IgD-negative memory B cell (primary cell): ENCODE results near the gene PREB. TPM values are rescaled to one million over a fixed set of nuclear protein-coding genes. Genes with fewer than 3 reads are reported as not detected.

Experiments used
- H3K27ac Mint-ChIP-seq, 3 donors: one replicate each; pipeline ENCODE4 v1.8.0; 2020 to 2022; ENCODE audit warnings: mild to moderate bottlenecking in 3 of 3, mixed read lengths in 3 of 3, moderate library complexity in 1 of 3
- H3K27me3 Mint-ChIP-seq: one replicate; pipeline ENCODE4 v1.8.0; 2021; ENCODE audit warnings: mixed read lengths
- H3K36me3 Mint-ChIP-seq: one replicate; pipeline ENCODE4 v1.8.0; 2020; ENCODE audit warnings: mild to moderate bottlenecking, mixed read lengths
- H3K4me1 Mint-ChIP-seq, 3 donors: one replicate each; pipeline ENCODE4 v1.8.0; 2020 to 2022; ENCODE audit warnings: mixed read lengths in 3 of 3, mild to moderate bottlenecking in 1 of 3
- H3K4me3 Mint-ChIP-seq, 4 donors: one replicate each; pipeline ENCODE4 v1.8.0; 2020 to 2022; ENCODE audit warnings: mild to moderate bottlenecking in 4 of 4, mixed read lengths in 4 of 4, moderate library complexity in 3 of 4
- H3K9me3 Mint-ChIP-seq, 3 donors: one replicate each; pipeline ENCODE4 v1.8.0; 2020 to 2021; ENCODE audit warnings: mixed read lengths in 3 of 3, mild to moderate bottlenecking in 1 of 3
- polyA plus RNA-seq: library from polyadenylated mRNA; unstranded; fragments of 300-500 nt; fragmentation: Illumina TruSeq; gene quantifications from one replicate; pipeline ENCODE4 v1.2.3, GENCODE V29; 2021

PREB gene
- polyA plus RNA-seq, 1 donor from 2014 or later, result 62.2 TPM

GRCh38 chr2:27143285-27143684, 8.8 kb upstream of the PREB start:
- Mint-ChIP-seq H3K36me3 (no peaks in the 10 kb centered on the region), H3K4me1 (peaks cover 0 to 1% (median 0%) of the 10 kb centered on the region in 3 donors), H3K4me3 (no peak overlapping the region), H3K9me3 (no peaks in the 10 kb centered on the region), H3K27ac (no peak overlapping the region), H3K27me3 (peaks cover 3% of the 10 kb centered on the region)

DNA sequence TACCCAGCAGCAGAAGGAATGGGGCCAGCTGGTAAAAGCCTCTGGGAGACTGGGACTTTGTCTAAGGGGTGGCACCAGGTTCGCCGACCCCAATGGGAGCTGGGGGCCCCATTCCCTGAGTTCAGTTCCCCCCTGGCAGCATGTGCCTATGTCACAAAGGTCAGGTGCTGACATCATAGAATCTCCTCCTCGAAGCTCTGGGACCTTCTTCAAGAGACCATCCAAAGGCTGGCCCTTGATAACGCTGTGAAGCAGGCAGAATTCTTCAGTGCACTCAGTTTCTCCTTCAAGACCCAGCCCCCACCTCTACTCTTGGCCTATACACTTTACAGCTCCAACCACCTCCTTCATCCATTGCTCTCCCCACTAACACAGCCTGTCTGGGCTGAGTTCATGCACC, 4.9 kb upstream of the PREB start, which contains the start of gene PRR30:
TSS of gene PRR30 (minus strand) at position 101 of the 400 bp plus-strand sequence. CDS start 1,081 bp downstream, outside the sequence.
- peak within 1 kb of the TSS in 1 of 3 donors; percentile 53 for H3K27ac Mint-ChIP-seq
- no peaks in the 10 kb centered on the region for H3K36me3 Mint-ChIP-seq
- peaks cover 1% of the 10 kb centered on the region for H3K27me3 Mint-ChIP-seq
- peak within 1 kb of the TSS in 2 of 4 donors; percentile 25 to 53 for H3K4me3 Mint-ChIP-seq
- peaks cover 2 to 4% (median 3%) of the 10 kb centered on the region in 3 donors for H3K4me1 Mint-ChIP-seq
- H3K9me3 Mint-ChIP-seq, result no peaks in the 10 kb centered on the region

- peak overlapping the region in 1 of 4 donors; percentile 53 for H3K4me3 Mint-ChIP-seq
- H3K36me3 Mint-ChIP-seq, result peaks cover 2% of the 10 kb centered on the region
- peaks cover 1% of the 10 kb centered on the region for H3K27me3 Mint-ChIP-seq
- H3K9me3 Mint-ChIP-seq, result no peaks in the 10 kb centered on the region
- H3K27ac Mint-ChIP-seq, result peak overlapping the region in 1 of 3 donors; percentile 41
- H3K4me1 Mint-ChIP-seq, result peaks cover 6 to 13% (median 11%) of the 10 kb centered on the region in 3 donors
These were observed 3.7 kb upstream of the PREB start for GRCh38 chr2:27138111-27138510.

DNA sequence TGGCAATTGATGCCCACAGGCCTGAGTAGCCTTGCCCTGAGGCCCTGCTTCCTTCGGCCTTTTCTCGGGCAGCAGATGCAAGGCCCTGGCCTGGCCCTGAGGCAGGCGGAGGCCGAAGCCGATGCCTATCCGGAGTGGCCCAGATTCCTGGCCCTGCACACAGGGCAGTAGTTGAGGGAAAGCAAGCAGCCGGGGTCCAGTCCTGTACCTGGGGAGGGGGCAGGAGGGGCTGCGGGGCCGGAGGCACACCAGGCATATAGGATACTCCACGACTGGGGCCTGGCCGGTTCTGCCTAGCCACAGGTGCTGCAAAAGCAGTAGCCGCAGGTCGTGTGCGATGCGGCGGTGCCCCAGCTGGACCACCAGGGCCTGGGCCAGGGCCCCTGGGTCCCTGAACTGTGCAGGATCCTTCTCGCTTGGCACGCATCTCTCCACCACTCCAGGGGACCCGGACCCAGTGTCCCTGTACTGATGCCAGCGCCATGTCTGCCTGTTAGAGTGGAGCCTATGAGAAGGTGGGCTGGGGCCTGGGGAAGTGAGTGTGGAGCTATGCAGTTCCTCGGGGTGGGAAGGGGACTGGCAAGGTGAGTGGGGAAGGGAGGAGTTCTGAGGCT, 3.0 kb upstream of the PREB start:
- H3K9me3 Mint-ChIP-seq, result no peaks in the 10 kb centered on the region
- H3K4me3 Mint-ChIP-seq, result no peak overlapping the region
- peaks cover 1% of the 10 kb centered on the region for H3K27me3 Mint-ChIP-seq
- peaks cover 2% of the 10 kb centered on the region for H3K36me3 Mint-ChIP-seq
- peaks cover 10 to 16% (median 14%) of the 10 kb centered on the region in 3 donors for H3K4me1 Mint-ChIP-seq
- no peak overlapping the region for H3K27ac Mint-ChIP-seq

GRCh38 chr2:27136751-27137150, 2.3 kb upstream of the PREB start:
- Mint-ChIP-seq H3K36me3 (peaks cover 2% of the 10 kb centered on the region), H3K27ac (peak overlapping the region in 2 of 3 donors; percentile 50 to 57), H3K27me3 (peaks cover 1% of the 10 kb centered on the region), H3K9me3 (no peaks in the 10 kb centered on the region), H3K4me3 (no peak overlapping the region), H3K4me1 (peaks cover 10 to 16% (median 14%) of the 10 kb centered on the region in 3 donors)

GRCh38 chr2:27135478-27135955, 1.1 kb upstream of the PREB start:
- H3K36me3 Mint-ChIP-seq, result peaks cover 2% of the 10 kb centered on the region
- peak overlapping the region in 2 of 3 donors; percentile 86 to 98 for H3K27ac Mint-ChIP-seq
- peaks cover 1% of the 10 kb centered on the region for H3K27me3 Mint-ChIP-seq
- peaks cover 10 to 16% (median 14%) of the 10 kb centered on the region in 3 donors for H3K4me1 Mint-ChIP-seq
- H3K4me3 Mint-ChIP-seq, result peak overlapping the region; percentile 63 to 92 (median 84)
- H3K9me3 Mint-ChIP-seq, result no peaks in the 10 kb centered on the region

GRCh38 chr2:27134781-27135477, 493 bp upstream of the PREB start:
- Mint-ChIP-seq H3K36me3 (peaks cover 2% of the 10 kb centered on the region), H3K4me3 (peak overlapping the region; percentile 90 to 98 (median 94)), H3K4me1 (peaks cover 10 to 18% (median 14%) of the 10 kb centered on the region in 3 donors), H3K9me3 (no peaks in the 10 kb centered on the region), H3K27ac (peak overlapping the region; percentile 86 to 99 (median 98)), H3K27me3 (peaks cover 1% of the 10 kb centered on the region)

DNA sequence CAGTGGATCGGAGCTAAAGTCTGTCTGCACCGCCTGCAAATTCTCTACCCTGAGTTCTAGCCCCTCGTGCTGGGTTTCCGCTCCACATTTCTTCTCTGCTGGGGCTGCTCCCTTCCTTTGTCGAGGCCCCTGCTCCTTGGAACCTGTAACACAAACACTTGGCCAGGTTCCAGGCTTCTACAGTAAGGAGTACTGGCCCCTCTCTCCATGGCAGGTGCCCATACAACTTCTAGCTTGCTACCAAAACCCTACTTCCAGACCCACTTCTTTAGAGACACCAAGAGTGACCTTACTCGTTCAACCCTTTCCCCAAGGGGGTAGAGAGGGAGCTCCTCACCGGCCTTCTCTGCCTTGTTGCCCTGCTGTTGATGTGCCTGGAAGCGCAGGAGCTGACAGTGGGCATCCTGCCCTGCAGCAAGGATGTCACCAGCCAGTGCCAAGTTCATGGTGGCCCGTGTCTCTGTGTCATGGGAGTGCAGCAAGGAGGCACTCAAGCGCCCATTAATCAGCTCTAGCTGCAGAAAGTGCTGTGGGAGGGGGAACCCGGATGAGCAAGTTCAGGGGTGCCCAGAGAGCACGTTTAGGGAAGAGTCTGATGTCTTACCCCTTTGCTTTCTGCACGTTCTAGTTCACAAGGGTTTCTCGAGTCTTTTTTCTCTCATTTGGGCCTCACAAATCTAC, 1.1 kb downstream of the PREB start:
- Mint-ChIP-seq H3K36me3 (peaks cover 2% of the 10 kb centered on the region), H3K4me1 (peaks cover 10 to 18% (median 14%) of the 10 kb centered on the region in 3 donors), H3K9me3 (no peaks in the 10 kb centered on the region), H3K4me3 (peak overlapping the region; percentile 90 to 98 (median 94)), H3K27ac (peak overlapping the region; percentile 86 to 99 (median 98)), H3K27me3 (peaks cover 1% of the 10 kb centered on the region)

DNA sequence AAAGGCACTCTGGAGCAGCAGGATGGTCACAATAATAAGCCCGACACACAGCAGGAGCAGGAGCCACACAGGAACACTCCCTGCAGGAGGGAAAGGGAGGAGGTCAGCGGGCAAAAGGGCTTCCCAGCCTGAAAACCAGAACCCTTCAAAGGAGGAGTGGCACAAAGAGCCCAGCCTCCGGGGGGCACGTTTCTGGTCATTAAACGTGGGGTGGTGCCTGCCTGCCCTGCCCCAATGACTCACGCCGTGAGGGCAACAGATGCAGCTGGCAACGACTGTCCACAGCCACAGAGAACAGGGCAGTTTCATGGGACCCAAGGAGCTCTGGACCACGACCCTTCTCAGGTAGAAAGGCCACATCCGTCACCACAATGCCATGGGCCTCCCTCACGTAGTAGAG, 3.0 kb downstream of the PREB start:
- peaks cover 2% of the 10 kb centered on the region for H3K36me3 Mint-ChIP-seq
- H3K27ac Mint-ChIP-seq, result no peak overlapping the region
- peaks cover 1% of the 10 kb centered on the region for H3K27me3 Mint-ChIP-seq
- peak overlapping the region in 1 of 4 donors; percentile 52 for H3K4me3 Mint-ChIP-seq
- no peaks in the 10 kb centered on the region for H3K9me3 Mint-ChIP-seq
- peaks cover 10 to 18% (median 15%) of the 10 kb centered on the region in 3 donors for H3K4me1 Mint-ChIP-seq

DNA sequence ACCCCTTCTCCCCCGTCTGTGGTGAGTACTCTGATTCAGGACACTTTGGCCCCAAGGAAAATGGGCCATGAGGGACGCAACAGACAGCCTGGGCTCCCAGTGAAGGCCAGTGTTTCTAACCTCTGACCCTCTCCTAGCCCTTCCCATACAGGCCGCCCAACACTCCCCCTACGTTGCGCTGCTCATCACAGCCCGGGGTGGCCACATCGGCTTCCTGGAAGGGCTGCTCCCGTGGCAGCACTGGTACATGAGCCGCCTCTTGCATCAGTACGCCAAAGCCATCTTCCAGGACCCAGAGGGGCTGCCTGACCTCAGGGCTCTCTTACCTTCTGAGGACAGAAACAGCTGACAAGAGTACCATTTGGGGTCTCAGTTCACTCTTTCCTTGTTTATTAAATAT, 4.0 kb downstream of the PREB start:
- Mint-ChIP-seq H3K27ac (peak overlapping the region in 1 of 3 donors; percentile 39), H3K9me3 (no peaks in the 10 kb centered on the region), H3K27me3 (peaks cover 1% of the 10 kb centered on the region), H3K4me1 (peaks cover 10 to 17% (median 17%) of the 10 kb centered on the region in 3 donors), H3K36me3 (peaks cover 2% of the 10 kb centered on the region), H3K4me3 (peak overlapping the region in 3 of 4 donors; percentile 43 to 52 (median 49))

- peaks cover 2% of the 10 kb centered on the region for H3K36me3 Mint-ChIP-seq
- H3K9me3 Mint-ChIP-seq, result no peaks in the 10 kb centered on the region
- peak overlapping the region in 1 of 4 donors; percentile 64 for H3K4me3 Mint-ChIP-seq
- peaks cover 8 to 15% (median 12%) of the 10 kb centered on the region in 3 donors for H3K4me1 Mint-ChIP-seq
- no peaks in the 10 kb centered on the region for H3K27me3 Mint-ChIP-seq
- peak overlapping the region in 2 of 3 donors; percentile 18 to 29 for H3K27ac Mint-ChIP-seq
These were observed 5.5 kb downstream of the PREB start for GRCh38 chr2:27128668-27129571.

DNA sequence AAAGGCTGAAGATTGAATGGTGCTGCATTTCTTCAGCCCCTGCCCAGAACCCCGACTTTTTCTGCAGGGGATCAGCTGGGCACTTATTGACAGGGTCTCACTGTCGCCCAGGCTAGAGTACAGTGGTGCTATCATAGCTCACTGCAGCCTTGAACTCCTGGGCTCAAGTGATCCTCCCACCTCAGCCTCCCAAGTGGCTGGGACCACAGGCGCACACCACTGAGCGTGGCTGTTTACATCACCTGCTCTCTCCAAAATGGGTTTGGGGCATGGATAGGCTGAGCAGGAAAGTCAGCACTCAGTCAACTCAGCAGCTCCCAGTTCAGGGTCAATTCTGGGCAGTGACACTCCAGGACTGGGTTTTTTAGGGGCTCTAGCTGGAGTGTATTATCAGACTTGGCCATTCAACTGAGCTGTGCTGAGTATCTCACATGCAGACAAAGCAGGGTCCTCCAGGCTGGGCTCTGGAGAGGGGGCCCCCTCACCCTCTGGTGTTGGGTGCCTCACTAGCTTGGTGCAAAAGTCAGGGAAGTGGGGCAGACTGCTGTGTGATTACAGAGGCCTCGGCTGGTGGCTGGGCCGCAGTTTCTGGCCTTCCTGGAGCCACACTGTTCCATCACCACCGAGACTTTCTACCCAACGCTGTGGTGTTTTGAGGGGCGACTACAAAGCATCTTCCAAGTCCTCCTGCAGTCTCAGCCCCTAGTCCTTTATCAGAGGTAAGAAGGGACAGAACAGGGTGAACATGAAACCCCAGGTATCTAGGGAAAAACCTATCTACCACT, 6.4 kb downstream of the PREB start:
- H3K9me3 Mint-ChIP-seq, result no peaks in the 10 kb centered on the region
- no peak overlapping the region for H3K27ac Mint-ChIP-seq
- no peaks in the 10 kb centered on the region for H3K36me3 Mint-ChIP-seq
- no peaks in the 10 kb centered on the region for H3K27me3 Mint-ChIP-seq
- peak overlapping the region in 1 of 4 donors; percentile 64 for H3K4me3 Mint-ChIP-seq
- H3K4me1 Mint-ChIP-seq, result peaks cover 6 to 8% (median 7%) of the 10 kb centered on the region in 3 donors

GRCh38 chr2:27126252-27126710, 8.2 kb downstream of the PREB start:
- Mint-ChIP-seq H3K36me3 (no peaks in the 10 kb centered on the region), H3K4me3 (peak overlapping the region in 1 of 4 donors; percentile 60), H3K27ac (no peak overlapping the region), H3K27me3 (no peaks in the 10 kb centered on the region), H3K9me3 (no peaks in the 10 kb centered on the region), H3K4me1 (peaks cover 6 to 8% (median 6%) of the 10 kb centered on the region in 3 donors)
